SK-N-SH (cell line): ENCODE measurements around the gene ZNF398. TPM values are rescaled to one million over a fixed set of nuclear protein-coding genes. Genes with fewer than 3 reads are reported as not detected.

Experiments
- CTCF ChIA-PET: fragments of 300-600, 350-600 bp; formaldehyde crosslinking; extraction: SDS; loops from one replicate; lab custom pipeline; 2021; lab: Yijun Ruan, JAX
- POLR2A ChIA-PET: fragments of 350-600 bp; sonication (Branson Sonifier 250); formaldehyde crosslinking; extraction: SDS; loops from one replicate; lab custom pipeline; 2020; ENCODE audit warnings: antibody characterized with exemption, inconsistent platforms; lab: Yijun Ruan, JAX
- DNase-seq: peaks from one replicate; pipeline ENCODE4 v3.0.0; 2012
- H2AFZ ChIP-seq: fragments of 200-600 bp; sonication (generic); 2 replicates; pipeline ENCODE4 v1.8.1; 2016; ENCODE audit warnings: antibody characterized with exemption, mild to moderate bottlenecking, low read depth
- H3F3A ChIP-seq: fragments of 200-600 bp; sonication (generic); replicated peaks from 2 replicates; pipeline ENCODE3; 2016; ENCODE audit warnings: antibody characterized with exemption, mild to moderate bottlenecking; ENCODE audit not compliant: insufficient read depth
- H3K27ac ChIP-seq, 2 experiments: fragments of 200-500 bp in 1 of 2; fragments of 200-600 bp in 1 of 2; sonication (Bioruptor generic) in 1 of 2; sonication (generic), shearing (Covaris generic) in 1 of 2; 2 replicates each; pipeline versions ENCODE4 v1.5.1 to v1.6.1; 2014 to 2016; ENCODE audit warnings: low read depth in 2 of 2, inconsistent platforms in 1 of 2, low read length in 1 of 2, mild to moderate bottlenecking in 1 of 2, mixed read lengths in 1 of 2
- H3K27me3 ChIP-seq: fragments of 200-600 bp; sonication (generic), shearing (Covaris generic); 2 replicates; pipeline ENCODE4 v1.6.1; 2016; ENCODE audit warnings: mixed run types; ENCODE audit not compliant: insufficient read depth
- H3K36me3 ChIP-seq, 2 experiments: fragments of 200-500 bp in 1 of 2; fragments of 200-600 bp in 1 of 2; sonication (Bioruptor generic) in 1 of 2; sonication (generic) in 1 of 2; replicated peaks in 1 of 2; 2 replicates each; pipeline versions ENCODE3 to v1.5.1; 2014 to 2016; ENCODE audit warnings: low read length in 1 of 2, mild to moderate bottlenecking in 1 of 2; ENCODE audit not compliant: insufficient read depth in 2 of 2, control insufficient read depth in 1 of 2
- H3K4me1 ChIP-seq, 2 experiments: fragments of 200-500 bp in 1 of 2; fragments of 200-600 bp in 1 of 2; sonication (Bioruptor generic) in 1 of 2; sonication (generic), shearing (Covaris generic) in 1 of 2; 2 replicates each; pipeline versions ENCODE4 v1.5.1 to v1.6.1; 2014 to 2016; ENCODE audit warnings: low read depth in 1 of 2, low read length in 1 of 2, mixed run types in 1 of 2; ENCODE audit not compliant: insufficient read depth in 2 of 2, control insufficient read depth in 1 of 2
- H3K4me2 ChIP-seq: fragments of 200-600 bp; sonication (generic), shearing (Covaris generic); 2 replicates; pipeline ENCODE4 v1.6.1; 2017; ENCODE audit warnings: mixed run types
- H3K4me3 ChIP-seq, 2 experiments: fragments of 200-500 bp in 1 of 2; fragments of 200-600 bp in 1 of 2; sonication (Bioruptor generic) in 1 of 2; sonication (generic), shearing (Covaris generic) in 1 of 2; 2 replicates each; pipeline versions ENCODE4 v1.5.1 to v1.8.1; 2014 to 2016; ENCODE audit warnings: low read depth in 2 of 2, inconsistent platforms in 1 of 2, low read length in 1 of 2, mild to moderate bottlenecking in 1 of 2, mixed read lengths in 1 of 2, moderate library complexity in 1 of 2
- H3K79me2 ChIP-seq: fragments of 200-600 bp; sonication (generic); 2 replicates; pipeline ENCODE4 v1.8.1; 2017; ENCODE audit warnings: mild to moderate bottlenecking; ENCODE audit not compliant: insufficient read depth
- H3K9ac ChIP-seq: fragments of 200-600 bp; sonication (generic); 2 replicates; pipeline ENCODE4 v1.6.1; 2017; ENCODE audit warnings: mixed run types
- H3K9me2 ChIP-seq: fragments of 200-600 bp; sonication (generic); 2 replicates; pipeline ENCODE4 v1.6.1; 2017; ENCODE audit warnings: mixed run types
- H3K9me3 ChIP-seq: fragments of 200-600 bp; sonication (generic); 2 replicates; pipeline ENCODE4 v1.6.1; 2017; ENCODE audit warnings: mixed run types, mild to moderate bottlenecking, moderate library complexity
- H4K20me1 ChIP-seq: fragments of 200-600 bp; sonication (generic); 2 replicates; pipeline ENCODE4 v1.6.1; 2017; ENCODE audit warnings: mild to moderate bottlenecking, mixed run types; ENCODE audit not compliant: insufficient read depth
- EP300 ChIP-seq, 2 experiments: IDR thresholded peaks; 2 replicates each; pipeline versions ENCODE4 v1.4.0 to v1.6.1; 2012; ENCODE audit warnings: borderline replicate concordance in 1 of 2, low read depth in 1 of 2, low read length in 1 of 2
- FOSL2 ChIP-seq: IDR thresholded peaks from 2 replicates; pipeline ENCODE4 v1.4.0; 2012; ENCODE audit warnings: low read depth, mild to moderate bottlenecking, moderate library complexity, borderline replicate concordance
- JUND ChIP-seq: IDR thresholded peaks from 2 replicates; pipeline ENCODE4 v1.4.0; 2012
- MAX ChIP-seq: IDR thresholded peaks from 2 replicates; pipeline ENCODE4 v1.4.0; 2012; ENCODE audit warnings: low read depth
- MEF2A ChIP-seq: IDR thresholded peaks from 2 replicates; pipeline ENCODE4 v1.4.0; 2012; ENCODE audit warnings: low read depth, borderline replicate concordance
- MXI1 ChIP-seq: IDR thresholded peaks from 2 replicates; pipeline ENCODE4 v1.6.1; 2012; ENCODE audit warnings: mild to moderate bottlenecking, low read depth, low read length, improper control_type of control experiment
- NFIC ChIP-seq: IDR thresholded peaks from 2 replicates; pipeline ENCODE4 v1.4.0; 2012; ENCODE audit warnings: borderline replicate concordance
- NRF1 ChIP-seq: IDR thresholded peaks from 2 replicates; pipeline ENCODE4 v1.6.1; 2012; ENCODE audit warnings: low read depth, mild to moderate bottlenecking, low read length
- RCOR1 ChIP-seq: fragments of 150-350 bp; IDR thresholded peaks from 2 replicates; pipeline ENCODE4 v1.6.1; 2017; ENCODE audit warnings: antibody characterized with exemption, low read length
- RXRA ChIP-seq: IDR thresholded peaks from 2 replicates; pipeline ENCODE4 v1.4.0; 2012; ENCODE audit warnings: low read depth, mild to moderate bottlenecking, borderline replicate concordance
- SIN3A ChIP-seq: IDR thresholded peaks from 2 replicates; pipeline ENCODE4 v1.6.1; 2012; ENCODE audit warnings: low read depth, mild to moderate bottlenecking, low read length, moderate library complexity, borderline replicate concordance
- TAF1 ChIP-seq: IDR thresholded peaks from 2 replicates; pipeline ENCODE4 v1.6.1; 2012; ENCODE audit warnings: low read depth, mild to moderate bottlenecking, low read length, moderate library complexity, borderline replicate concordance
- USF1 ChIP-seq: IDR thresholded peaks from 2 replicates; pipeline ENCODE4 v1.4.0; 2012; ENCODE audit warnings: low read depth, borderline replicate concordance
- YY1 ChIP-seq: IDR thresholded peaks from 2 replicates; pipeline ENCODE4 v1.4.0; 2012; ENCODE audit warnings: low read depth, mild to moderate bottlenecking
- WGBS: methylation state at CpG from one replicate; pipeline ENCODE4 v1.1.6; 2017; ENCODE audit warnings: low lambda C conversion rate; 5-methylcytosine and 5-hydroxymethylcytosine counted together
- polyA plus RNA-seq, 3 experiments: library from polyadenylated mRNA; depleted of rRNA; stranded (reverse); fragments of >200 nt; gene quantifications; 2 replicates each; pipeline ENCODE4 v1.2.3, GENCODE V29; 2012
- TF ChIP-seq, protein P1 (sequence below): IDR thresholded peaks from 2 replicates; pipeline ENCODE4 v1.6.1; 2012; ENCODE audit warnings: mild to moderate bottlenecking, low read depth, low read length, moderate library complexity
- TF ChIP-seq, protein P2 (sequence below): fragments of 200-600 bp; sonication (generic); IDR thresholded peaks from 2 replicates; pipeline ENCODE4 v1.6.1; 2017; ENCODE audit warnings: antibody characterized with exemption, mild to moderate bottlenecking, moderate library complexity

Gene ZNF398
- polyA plus RNA-seq, 1 of the 3 experiments (the other 2 are of a cell fraction), result 4.5 TPM

DNA sequence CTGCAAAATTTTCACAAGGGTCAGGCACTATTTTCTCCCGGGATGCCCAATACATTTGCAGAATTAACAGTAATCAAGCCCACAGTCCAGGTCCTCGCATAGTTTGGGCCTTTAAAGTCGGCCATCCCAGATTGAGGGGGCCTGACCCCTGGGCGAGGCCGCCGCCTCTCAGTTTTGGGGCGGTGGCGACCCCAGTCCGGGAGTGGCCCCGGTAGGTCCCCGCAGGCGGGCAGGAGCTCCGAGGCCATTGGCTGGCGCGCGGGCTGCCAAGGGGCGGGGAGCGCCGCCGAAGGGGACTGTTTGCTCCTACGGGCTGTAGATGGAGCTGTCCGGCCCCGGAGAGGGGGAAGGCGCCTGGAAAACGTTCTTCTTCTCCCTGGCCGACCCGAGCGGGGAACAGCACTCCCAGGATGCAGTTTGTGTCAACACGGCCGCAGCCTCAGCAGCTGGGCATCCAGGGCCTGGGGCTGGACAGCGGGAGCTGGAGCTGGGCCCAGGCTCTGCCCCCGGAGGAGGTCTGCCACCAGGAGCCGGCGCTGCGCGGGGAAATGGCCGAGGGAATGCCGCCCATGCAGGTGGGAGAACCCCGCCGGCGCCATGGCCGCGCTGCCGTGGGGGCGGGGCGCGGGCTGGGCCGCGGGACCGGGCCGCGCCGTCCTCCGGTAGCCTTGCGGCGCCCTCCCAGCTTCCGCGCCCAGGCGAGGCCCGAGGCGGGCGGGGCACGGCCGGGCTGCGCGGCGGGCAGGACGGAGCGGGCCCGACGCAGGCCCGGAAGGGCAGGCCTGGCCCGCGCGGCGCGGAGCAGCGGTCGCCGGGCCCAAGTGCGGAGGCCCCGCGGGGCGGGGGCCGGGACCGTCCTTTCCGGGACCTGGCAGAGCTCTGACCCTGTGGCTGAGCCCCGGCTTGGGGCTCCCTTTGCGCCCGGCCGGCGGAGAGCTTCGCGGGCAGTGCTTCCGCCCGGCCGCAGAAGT, 48.2 kb downstream of the ZNF398 start, which contains the start of gene ZNF282 (continued):
- TF ChIP-seq, protein P1, sequence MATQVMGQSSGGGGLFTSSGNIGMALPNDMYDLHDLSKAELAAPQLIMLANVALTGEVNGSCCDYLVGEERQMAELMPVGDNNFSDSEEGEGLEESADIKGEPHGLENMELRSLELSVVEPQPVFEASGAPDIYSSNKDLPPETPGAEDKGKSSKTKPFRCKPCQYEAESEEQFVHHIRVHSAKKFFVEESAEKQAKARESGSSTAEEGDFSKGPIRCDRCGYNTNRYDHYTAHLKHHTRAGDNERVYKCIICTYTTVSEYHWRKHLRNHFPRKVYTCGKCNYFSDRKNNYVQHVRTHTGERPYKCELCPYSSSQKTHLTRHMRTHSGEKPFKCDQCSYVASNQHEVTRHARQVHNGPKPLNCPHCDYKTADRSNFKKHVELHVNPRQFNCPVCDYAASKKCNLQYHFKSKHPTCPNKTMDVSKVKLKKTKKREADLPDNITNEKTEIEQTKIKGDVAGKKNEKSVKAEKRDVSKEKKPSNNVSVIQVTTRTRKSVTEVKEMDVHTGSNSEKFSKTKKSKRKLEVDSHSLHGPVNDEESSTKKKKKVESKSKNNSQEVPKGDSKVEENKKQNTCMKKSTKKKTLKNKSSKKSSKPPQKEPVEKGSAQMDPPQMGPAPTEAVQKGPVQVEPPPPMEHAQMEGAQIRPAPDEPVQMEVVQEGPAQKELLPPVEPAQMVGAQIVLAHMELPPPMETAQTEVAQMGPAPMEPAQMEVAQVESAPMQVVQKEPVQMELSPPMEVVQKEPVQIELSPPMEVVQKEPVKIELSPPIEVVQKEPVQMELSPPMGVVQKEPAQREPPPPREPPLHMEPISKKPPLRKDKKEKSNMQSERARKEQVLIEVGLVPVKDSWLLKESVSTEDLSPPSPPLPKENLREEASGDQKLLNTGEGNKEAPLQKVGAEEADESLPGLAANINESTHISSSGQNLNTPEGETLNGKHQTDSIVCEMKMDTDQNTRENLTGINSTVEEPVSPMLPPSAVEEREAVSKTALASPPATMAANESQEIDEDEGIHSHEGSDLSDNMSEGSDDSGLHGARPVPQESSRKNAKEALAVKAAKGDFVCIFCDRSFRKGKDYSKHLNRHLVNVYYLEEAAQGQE, result peak; percentile 77
- peak; percentile 89 for TF ChIP-seq YY1
- TF ChIP-seq MEF2A, result no peak
- peak; percentile 26; the same call in 1 of the 2 replicates for TF ChIP-seq RXRA
- peak; percentile 89 for TF ChIP-seq TAF1
- no peak; the same call in 1 of the 2 replicates for TF ChIP-seq FOSL2
- TF ChIP-seq JUND, result no peak
- peak; percentile 55; the same call in 1 of the 2 replicates for TF ChIP-seq RCOR1
- peak; percentile 17; the same call in 1 of the 2 replicates for TF ChIP-seq NRF1
- peak; percentile 82; the same call in 1 of the 2 replicates for TF ChIP-seq MXI1
- TF ChIP-seq NFIC, result no peak
- no peak for TF ChIP-seq USF1
- TF ChIP-seq EP300 (IDR thresholded peaks at IDR 0.05; ENCODE audit: borderline replicate concordance in 1 of 2, low read depth in 1 of 2, low read length in 1 of 2), result peak in 1 of 2 experiments; percentile 65; a peak in 1 of 4 replicates

- Histone ChIP-seq H3K4me1 (peaks cover 13 to 15% of the 10 kb centered on the region in 2 experiments; a peak in 2 of 4 replicates), H3F3A (peaks cover 11% of the 10 kb centered on the region), H2AFZ (peak overlapping the region; percentile 42; the same call in 1 of the 2 replicates), H3K9me3 (no peaks in the 10 kb centered on the region), H3K4me2 (peak overlapping the region; percentile 99), H3K9ac (peak overlapping the region; percentile 85), H3K9me2 (no peaks in the 10 kb centered on the region), H3K36me3 (peaks cover 29 to 30% of the 10 kb centered on the region in 2 experiments), H3K27ac (peak overlapping the region; percentile 46 to 93), H3K27me3 (no peaks in the 10 kb centered on the region), H3K79me2 (peaks cover 60% of the 10 kb centered on the region), H3K4me3 (peak overlapping the region; percentile 90 to 91), H4K20me1 (peaks cover 16% of the 10 kb centered on the region)
- DNase-seq, result peak; percentile 65
- ChIA-PET POLR2A (interaction anchor here (0.9 to 2.3 kb wide), 7 partner anchors 9 to 71 kb away, joined by 3 to 22 read pairs (median 4); partner anchors contain the start of genes ZNF398 and ZNF425), CTCF (interaction anchor here (1.0 to 6.7 kb wide), 14 partner anchors 10 to 227 kb away, joined by 3 to 83 read pairs (median 6); partner anchors contain the start of genes ZNF212, ZNF398 and ZNF783)
- 0% methylated on average over 16 of the region's 17 CpGs for WGBS
- peak; percentile 16; the same call in 1 of the 2 replicates for TF ChIP-seq MAX
- TF ChIP-seq, protein P2, sequence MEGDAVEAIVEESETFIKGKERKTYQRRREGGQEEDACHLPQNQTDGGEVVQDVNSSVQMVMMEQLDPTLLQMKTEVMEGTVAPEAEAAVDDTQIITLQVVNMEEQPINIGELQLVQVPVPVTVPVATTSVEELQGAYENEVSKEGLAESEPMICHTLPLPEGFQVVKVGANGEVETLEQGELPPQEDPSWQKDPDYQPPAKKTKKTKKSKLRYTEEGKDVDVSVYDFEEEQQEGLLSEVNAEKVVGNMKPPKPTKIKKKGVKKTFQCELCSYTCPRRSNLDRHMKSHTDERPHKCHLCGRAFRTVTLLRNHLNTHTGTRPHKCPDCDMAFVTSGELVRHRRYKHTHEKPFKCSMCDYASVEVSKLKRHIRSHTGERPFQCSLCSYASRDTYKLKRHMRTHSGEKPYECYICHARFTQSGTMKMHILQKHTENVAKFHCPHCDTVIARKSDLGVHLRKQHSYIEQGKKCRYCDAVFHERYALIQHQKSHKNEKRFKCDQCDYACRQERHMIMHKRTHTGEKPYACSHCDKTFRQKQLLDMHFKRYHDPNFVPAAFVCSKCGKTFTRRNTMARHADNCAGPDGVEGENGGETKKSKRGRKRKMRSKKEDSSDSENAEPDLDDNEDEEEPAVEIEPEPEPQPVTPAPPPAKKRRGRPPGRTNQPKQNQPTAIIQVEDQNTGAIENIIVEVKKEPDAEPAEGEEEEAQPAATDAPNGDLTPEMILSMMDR, result no peak
- no peak for TF ChIP-seq RXRA
- 0 out of 2 replicates have a peak, but pooled peaks have one; percentile 13 for TF ChIP-seq SIN3A
- TF ChIP-seq MEF2A, result no peak
These were observed 49.0 kb downstream of the ZNF398 start for GRCh38 chr7:149196151-149196704.
